GM18505 (cell line): Measurements from ENCODE around the gene TTYH1.

ENCODE experiments used
- ATAC-seq: cut with Tn5 transposase; IDR thresholded peaks from one replicate; pipeline ENCODE4 v1.9.1; 2021; ENCODE audit not compliant: unreplicated experiment
- POLR2A ChIP-seq: IDR thresholded peaks from 4 replicates; pipeline ENCODE4 v1.6.1; 2011; ENCODE audit warnings: borderline replicate concordance; ENCODE audit not compliant: insufficient read depth, insufficient read length; ENCODE audit errors: extremely low read depth

Gene TTYH1

GRCh38 chr19:54412877-54413276 is 2.4 kb upstream of the TTYH1 start:
- no peak for ATAC-seq
- TF ChIP-seq POLR2A, result no peak

DNA sequence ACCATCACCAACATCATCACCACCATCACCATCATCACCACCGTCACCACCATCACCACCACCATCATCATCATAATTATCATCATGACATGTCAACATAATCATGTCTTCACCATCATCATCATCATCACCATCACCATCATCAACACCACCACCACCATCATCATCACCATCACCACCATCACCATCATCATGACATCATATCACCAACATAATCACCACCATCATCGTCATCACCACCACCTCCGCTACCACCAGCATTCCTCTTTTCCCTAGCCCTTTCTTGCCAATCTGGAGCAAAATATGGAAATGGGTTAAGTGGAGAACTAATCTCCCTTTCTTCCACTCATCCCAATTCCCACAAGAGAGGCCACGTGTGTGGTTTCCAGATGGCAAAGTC is 1.1 kb upstream of the TTYH1 start:
- no peak for ATAC-seq

DNA sequence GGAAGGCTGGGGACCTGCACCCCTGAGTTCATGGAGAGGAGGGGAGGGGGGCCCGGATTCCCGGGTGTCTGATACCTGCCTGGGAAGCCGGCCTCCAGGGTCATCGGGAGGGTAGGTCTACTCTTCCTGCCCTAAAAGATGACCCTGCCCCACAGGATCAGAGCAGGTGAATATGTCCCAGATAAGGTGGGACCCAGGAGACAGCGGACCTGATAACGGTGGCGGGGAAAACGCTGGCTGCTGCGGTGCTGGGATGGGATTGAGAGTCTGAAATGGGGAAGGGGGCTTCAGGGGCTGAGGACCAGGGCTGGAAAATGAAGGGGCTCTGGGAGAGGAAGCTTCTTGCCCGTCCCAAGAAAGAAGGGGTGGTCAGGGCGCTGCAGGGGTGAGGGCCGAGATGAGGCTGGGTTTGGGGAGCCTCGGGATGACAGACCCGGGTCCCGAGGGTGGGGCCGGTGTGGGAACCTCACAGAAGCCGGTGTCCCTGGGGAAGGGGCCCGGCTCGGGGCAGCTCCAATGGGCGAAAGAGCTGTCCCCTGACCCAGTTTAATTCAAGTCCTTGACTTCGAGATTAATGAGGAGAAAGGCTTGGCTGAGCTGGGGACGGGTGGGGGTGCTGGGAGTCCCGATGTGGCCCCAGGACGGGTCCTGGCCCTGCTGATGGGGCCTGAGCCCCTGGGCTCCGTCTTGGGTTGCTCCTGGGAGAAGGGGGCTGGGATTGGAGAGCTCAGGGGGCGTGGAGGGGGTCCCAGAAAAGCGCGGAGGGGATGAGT is 823 bp downstream of the TTYH1 start:
- ATAC-seq, result no peak
- TF ChIP-seq POLR2A, result no peak

More for the DNA sequence above, 1.1 kb upstream of the TTYH1 start:
- TF ChIP-seq POLR2A, result no peak

DNA sequence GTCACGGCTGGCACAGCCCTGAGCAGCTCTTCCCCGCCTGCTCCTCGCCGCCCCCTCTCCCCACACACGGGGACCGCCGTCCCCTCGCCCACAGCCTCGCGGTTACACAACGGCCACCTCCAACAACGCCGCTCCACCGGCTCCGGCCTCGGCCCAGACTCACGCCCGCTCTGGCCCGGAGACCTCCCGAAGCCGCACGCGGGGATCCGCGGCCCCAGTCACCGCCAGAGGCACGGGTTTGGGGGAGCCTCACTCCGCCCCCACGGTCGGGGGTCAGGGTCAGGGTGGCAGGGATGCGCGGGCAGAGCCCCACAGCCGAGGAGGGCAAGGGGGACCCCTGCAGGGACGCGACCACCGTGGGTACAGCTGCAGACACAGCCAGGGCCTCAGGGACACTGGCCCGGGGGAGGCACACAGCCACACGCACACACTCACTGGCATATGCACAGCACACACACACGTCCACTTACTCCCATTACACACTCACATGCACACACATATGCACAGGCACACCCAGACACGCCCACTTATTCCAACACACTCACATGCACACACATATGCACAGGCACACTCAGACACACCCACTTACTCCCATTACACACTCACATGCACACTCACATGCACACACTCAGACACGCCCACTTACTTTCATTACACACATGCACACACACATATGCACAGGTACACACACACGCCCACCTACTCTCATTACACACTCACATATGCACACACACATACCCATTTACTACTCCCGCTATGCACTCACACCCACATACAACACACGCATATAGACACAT is 1.6 kb downstream of the TTYH1 start:
- no peak for TF ChIP-seq POLR2A
- ATAC-seq, result no peak

- ATAC-seq, result no peak
- TF ChIP-seq POLR2A, result no peak
Observed at GRCh38 chr19:54418030-54418929, 3.0 kb downstream of the TTYH1 start.

DNA sequence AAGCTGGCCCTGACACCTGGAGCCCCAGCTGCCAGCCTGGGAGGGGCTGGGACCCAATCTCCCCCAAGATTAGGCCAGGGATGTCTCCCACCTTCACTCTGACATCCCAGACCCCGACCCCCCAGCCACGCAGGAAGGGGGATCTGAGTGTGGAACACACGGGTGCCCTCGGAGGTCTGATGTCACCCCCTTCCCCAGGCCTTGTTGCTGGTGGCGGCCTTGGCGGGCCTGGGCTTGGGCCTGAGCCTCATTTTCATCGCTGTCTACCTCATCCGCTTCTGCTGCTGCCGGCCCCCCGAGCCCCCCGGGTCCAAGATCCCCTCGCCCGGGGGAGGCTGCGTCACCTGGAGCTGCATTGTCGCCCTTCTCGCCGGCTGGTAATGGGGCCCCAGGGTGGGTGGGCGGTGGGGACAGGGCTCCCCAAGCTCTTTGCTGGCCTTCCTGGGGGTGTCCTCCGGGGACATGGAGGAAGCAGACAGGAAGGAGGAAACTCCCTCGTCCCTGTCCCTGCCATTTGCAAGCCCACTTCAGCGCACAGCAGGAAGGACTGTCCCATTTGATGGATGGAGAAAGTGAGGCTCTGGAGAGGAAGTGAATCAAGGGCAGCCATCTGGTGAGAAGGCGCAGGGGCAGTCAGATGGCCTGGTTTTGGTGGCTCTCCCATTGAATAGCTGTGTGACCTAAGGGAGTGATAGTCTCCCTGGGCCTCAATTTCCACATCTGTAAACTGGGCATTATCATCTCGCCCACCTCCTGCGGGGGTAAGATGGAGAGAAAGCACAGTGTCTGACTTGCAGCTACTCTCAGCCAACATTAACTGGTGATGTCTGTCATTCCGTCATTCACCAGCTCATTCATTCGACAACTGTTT is 3.9 kb downstream of the TTYH1 start:
- ATAC-seq, result no peak
- TF ChIP-seq POLR2A, result no peak

- no peak for ATAC-seq
Observed at GRCh38 chr19:54420068-54420382, 4.8 kb downstream of the TTYH1 start.

GRCh38 chr19:54420383-54421168 is 5.3 kb downstream of the TTYH1 start:
- no peak for TF ChIP-seq POLR2A
- ATAC-seq, result no peak

More at GRCh38 chr19:54420068-54420382, 4.8 kb downstream of the TTYH1 start:
- no peak for TF ChIP-seq POLR2A

- TF ChIP-seq POLR2A, result no peak
- no peak for ATAC-seq
Observed at GRCh38 chr19:54421169-54421516, 5.9 kb downstream of the TTYH1 start.

DNA sequence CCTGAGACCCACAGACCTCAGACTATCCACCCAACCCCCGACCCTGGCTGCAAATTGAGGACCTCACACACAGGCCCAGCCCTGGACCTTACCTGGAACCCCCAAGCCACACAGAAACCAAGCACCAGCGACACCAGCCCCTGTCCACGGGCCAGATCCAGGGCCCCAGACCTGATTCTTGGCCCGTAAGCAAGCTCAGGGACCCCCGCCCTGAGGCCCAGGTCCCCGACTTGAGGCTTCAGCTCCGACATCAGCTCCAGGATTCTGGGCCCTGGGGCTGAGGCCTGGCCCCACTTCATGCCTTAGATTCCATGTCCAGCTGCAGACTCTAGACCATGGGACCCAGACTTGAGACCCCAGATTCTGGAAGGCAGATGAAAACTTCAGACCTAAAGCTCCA is 6.3 kb downstream of the TTYH1 start:
- no peak for ATAC-seq
- no peak for TF ChIP-seq POLR2A

DNA sequence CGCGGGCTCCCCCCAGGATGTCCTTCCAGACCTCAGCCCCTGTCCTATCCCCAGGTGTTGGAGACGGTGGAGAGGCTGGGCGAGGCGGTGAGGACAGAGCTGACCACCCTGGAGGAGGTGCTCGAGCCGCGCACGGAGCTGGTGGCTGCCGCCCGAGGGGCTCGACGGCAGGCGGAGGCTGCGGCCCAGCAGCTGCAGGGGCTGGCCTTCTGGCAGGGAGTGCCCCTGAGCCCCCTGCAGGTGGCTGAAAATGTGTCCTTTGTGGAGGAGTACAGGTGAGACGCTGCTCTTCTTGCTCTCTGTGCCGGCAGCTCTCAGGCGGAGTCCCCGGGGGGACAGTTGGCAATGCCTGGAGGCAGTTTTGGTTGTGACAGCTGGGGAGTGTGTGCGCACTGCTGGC is 6.9 kb downstream of the TTYH1 start:
- no peak for ATAC-seq
- TF ChIP-seq POLR2A, result no peak

DNA sequence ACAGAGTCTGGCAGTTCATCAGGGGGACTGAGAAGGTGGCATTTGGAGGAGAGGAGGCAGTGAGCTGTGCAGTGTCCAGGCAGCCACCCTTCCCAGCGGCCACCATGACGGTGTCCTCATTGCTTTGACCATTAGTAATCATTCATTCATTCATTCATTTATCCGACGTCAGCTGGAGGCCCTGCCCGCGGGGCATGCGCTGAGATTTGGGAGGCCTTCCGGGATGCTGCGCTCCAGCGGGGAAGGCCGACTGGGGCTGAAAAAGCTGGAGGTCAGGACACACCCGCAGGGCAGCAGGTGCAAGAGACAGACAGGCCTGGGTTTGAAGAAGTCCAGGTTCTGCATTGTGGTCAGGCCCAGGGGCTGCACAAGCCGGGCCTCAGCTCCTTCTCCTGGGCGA is 8.9 kb downstream of the TTYH1 start:
- TF ChIP-seq POLR2A, result no peak
- ATAC-seq, result no peak

- no peak for TF ChIP-seq POLR2A
- ATAC-seq, result no peak
Observed at GRCh38 chr19:54424660-54425381, 9.6 kb downstream of the TTYH1 start.
